GM12878 (cell line): ENCODE measurements around the gene ELMO2. TPM values are rescaled to one million over a fixed set of nuclear protein-coding genes. Genes with fewer than 3 reads are reported as not detected.

Source experiments
- CHD4 ChIP-seq: fragments of 200-600 bp; sonication (generic); IDR thresholded peaks from 2 replicates; pipeline ENCODE4 v1.6.1; 2016; ENCODE audit warnings: mild to moderate bottlenecking
- EED ChIP-seq: sonication (generic); IDR thresholded peaks from 2 replicates; pipeline ENCODE4 v1.6.1; 2016; ENCODE audit warnings: antibody characterized with exemption, low read depth
- IRF4 ChIP-seq: IDR thresholded peaks from 2 replicates; pipeline ENCODE4 v1.6.1; 2011; ENCODE audit warnings: low read depth, low read length
- JUND ChIP-seq: IDR thresholded peaks from 2 replicates; pipeline ENCODE4 v1.6.1; 2012; ENCODE audit warnings: low read depth, mild to moderate bottlenecking, low read length, improper control_type of control experiment, moderate library complexity
- KDM1A ChIP-seq: fragments of 200-600 bp; sonication (generic); IDR thresholded peaks from 2 replicates; pipeline ENCODE4 v1.6.1; 2016; ENCODE audit warnings: borderline replicate concordance
- MEF2B ChIP-seq: fragments of 450-650 bp; IDR thresholded peaks from 2 replicates; pipeline ENCODE4 v1.6.1; 2018; ENCODE audit warnings: mild to moderate bottlenecking, moderate library complexity; ENCODE audit not compliant: partially characterized antibody, poor library complexity, severe bottlenecking
- MTA2 ChIP-seq: fragments of 450-650 bp; IDR thresholded peaks from 2 replicates; pipeline ENCODE4 v1.6.1; 2016; ENCODE audit warnings: low read depth, mild to moderate bottlenecking, moderate library complexity
- PAX5 ChIP-seq: IDR thresholded peaks from 2 replicates; pipeline ENCODE4 v1.6.1; 2011; ENCODE audit warnings: low read depth, low read length, borderline replicate concordance
- PAX8 ChIP-seq: fragments of 450-650 bp; IDR thresholded peaks from 2 replicates; pipeline ENCODE4 v1.6.1; 2017; ENCODE audit warnings: mild to moderate bottlenecking, moderate library complexity
- POLR2AphosphoS5 ChIP-seq: IDR thresholded peaks from 2 replicates; pipeline ENCODE4 v1.6.1; 2011; ENCODE audit warnings: mild to moderate bottlenecking, low read length, inconsistent platforms
- RAD21 ChIP-seq: IDR thresholded peaks from 2 replicates; pipeline ENCODE4 v1.6.1; 2011; ENCODE audit warnings: mild to moderate bottlenecking, low read depth, low read length, moderate library complexity; ENCODE audit not compliant: insufficient read depth
- RAD51 ChIP-seq: fragments of 450-650 bp; IDR thresholded peaks from 2 replicates; pipeline ENCODE4 v1.6.1; 2016; ENCODE audit warnings: moderate library complexity, mild to moderate bottlenecking, inconsistent platforms
- RELA ChIP-seq: fragments of 450-650 bp; IDR thresholded peaks from 2 replicates; pipeline ENCODE4 v1.8.0; 2014; ENCODE audit warnings: borderline replicate concordance; ENCODE audit not compliant: partially characterized antibody
- RUNX3 ChIP-seq: IDR thresholded peaks from 2 replicates; pipeline ENCODE4 v1.6.1; 2012; ENCODE audit warnings: low read length, inconsistent platforms
- SMAD5 ChIP-seq: IDR thresholded peaks from 2 replicates; pipeline ENCODE4 v1.6.1; 2016; ENCODE audit warnings: antibody characterized with exemption, low read depth
- SMARCA5 ChIP-seq: fragments of 450-650 bp; IDR thresholded peaks from 2 replicates; pipeline ENCODE4 v1.6.1; 2017; ENCODE audit warnings: mild to moderate bottlenecking
- SP1 ChIP-seq: IDR thresholded peaks from one replicate; pipeline ENCODE4 v1.6.1; 2011; ENCODE audit warnings: low read depth, low read length
- SRF ChIP-seq, 2 experiments: IDR thresholded peaks; 2 replicates each; pipeline ENCODE4 v1.6.1; 2011; ENCODE audit warnings: low read depth in 2 of 2, low read length in 2 of 2, mild to moderate bottlenecking in 1 of 2, moderate library complexity in 1 of 2
- SUPT20H ChIP-seq: IDR thresholded peaks from 2 replicates; pipeline ENCODE4 v1.6.1; 2011; ENCODE audit warnings: low read depth, mild to moderate bottlenecking, low read length, moderate library complexity, borderline replicate concordance; ENCODE audit not compliant: control insufficient read depth
- TARDBP ChIP-seq: IDR thresholded peaks from 2 replicates; pipeline ENCODE4 v1.6.1; 2016; ENCODE audit warnings: borderline replicate concordance
- TCF12 ChIP-seq: IDR thresholded peaks from 2 replicates; pipeline ENCODE4 v1.6.1; 2011; ENCODE audit warnings: low read depth, mild to moderate bottlenecking, low read length
- TCF3 ChIP-seq: IDR thresholded peaks from 2 replicates; pipeline ENCODE4 v1.6.1; 2012; ENCODE audit warnings: low read depth, mild to moderate bottlenecking, low read length, borderline replicate concordance; ENCODE audit not compliant: insufficient read depth
- ZNF274 ChIP-seq: IDR thresholded peaks from one replicate; pipeline ENCODE4 v1.8.0; 2011; ENCODE audit not compliant: insufficient read length, insufficient read depth
- ZSCAN29 ChIP-seq: fragments of 450-650 bp; IDR thresholded peaks from 2 replicates; pipeline ENCODE4 v1.6.1; 2017; ENCODE audit warnings: mild to moderate bottlenecking, moderate library complexity
- polyA plus RNA-seq, 11 experiments: library from polyadenylated mRNA; depleted of rRNA in 4 of 11; unstranded in 6 of 11; stranded (reverse) in 5 of 11; fragments of >200 nt; fragmentation: Nextera tagmentation in 4 of 11; fragmentation: Illumina TruSeq in 1 of 11; extraction: Ambion mirVana in 4 of 11; extraction: Trizol in 1 of 11; gene quantifications; 1 replicate in 1 of 11; 2 replicates in 10 of 11; pipeline versions ENCODE4 v1.2.1 to v1.2.3, GENCODE V29; 2011 to 2016; ENCODE audit warnings: inconsistent platforms in 2 of 11, missing spikeins in 2 of 11, low read depth in 1 of 11
- total RNA-seq, 4 experiments: library from RNA; depleted of rRNA in 3 of 4; stranded (reverse); fragments of >200 nt in 3 of 4; fragmentation: Illumina TruSeq in 1 of 4; extraction: Trizol in 1 of 4; gene quantifications; 2 replicates each; pipeline versions ENCODE4 v1.2.1 to v1.2.3, GENCODE V29; 2013 to 2021
- TF ChIP-seq, protein P1 (sequence below): IDR thresholded peaks from 2 replicates; pipeline ENCODE4 v1.6.1; 2012; ENCODE audit warnings: mild to moderate bottlenecking, low read depth, low read length
- TF ChIP-seq, protein P2 (sequence below): fragments of 450-650 bp; conservative IDR thresholded peaks from 2 replicates; pipeline ENCODE4 v1.6.1; 2017; ENCODE audit warnings: mild to moderate bottlenecking, moderate library complexity
- TF ChIP-seq, protein P3 (sequence below): IDR thresholded peaks from 2 replicates; pipeline ENCODE4 v1.6.1; 2012; ENCODE audit warnings: low read length, inconsistent platforms

Gene ELMO2
- total and polyA plus RNA-seq, 10 of the 15 experiments (the other 5 are each of a cell fraction or from before 2014, with no cell fraction given): 14.2 to 40.2 (median 37.6) TPM

DNA sequence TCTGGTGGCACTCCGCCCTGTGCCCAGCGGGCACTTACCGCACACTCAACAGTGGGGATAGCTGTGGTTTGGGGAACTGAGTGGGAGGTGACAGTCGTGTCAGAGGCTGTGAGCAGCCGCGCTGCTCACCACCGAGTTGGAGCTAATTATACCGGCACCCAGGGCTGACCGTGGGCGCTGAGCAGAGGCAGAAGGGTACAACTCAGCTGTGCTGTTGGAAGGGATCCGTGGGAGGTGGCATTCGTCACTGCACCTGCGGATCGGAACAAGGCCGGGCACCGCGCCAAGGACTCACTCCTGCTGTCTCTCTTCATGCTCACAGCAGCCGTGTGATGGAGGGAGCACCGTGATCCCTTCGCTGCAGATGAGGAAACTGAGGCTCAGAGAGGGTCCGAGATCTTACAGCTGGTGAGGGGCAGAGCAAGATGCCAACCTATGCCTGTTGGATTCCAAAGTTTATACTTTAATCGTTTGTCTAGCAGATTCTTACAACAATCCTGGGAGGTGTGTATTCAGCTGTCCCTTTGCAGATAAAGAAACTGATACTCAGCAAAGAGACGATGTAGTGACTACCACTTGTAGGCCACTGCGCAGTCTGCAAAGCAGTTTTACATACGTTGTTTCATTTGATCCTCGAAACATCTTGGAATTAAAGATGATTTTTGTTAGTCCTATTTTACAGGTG, 713 bp upstream of the ELMO2 start (continued):
- TF ChIP-seq JUND (no peak), RELA (no peak), POLR2AphosphoS5 (no peak), IRF4 (no peak), MTA2 (peak; percentile 90), KDM1A (no peak), MEF2B (peak; percentile 69), ZSCAN29 (no peak; the same call in 1 of the 2 replicates), SP1 (no peak), ZNF274 (no peak), EED (peak; percentile 65), RAD21 (no peak), PAX5 (no peak), SMAD5 (no peak), SRF (IDR thresholded peaks at IDR 0.05; ENCODE audit: low read depth in 2 of 2, low read length in 2 of 2) (no peak), CHD4 (no peak), RAD51 (no peak), TARDBP (no peak), PAX8 (no peak), SUPT20H (no peak), SMARCA5 (no peak), RUNX3 (peak; percentile 89), TCF3 (0 out of 2 replicates have a peak, but pooled peaks have one; percentile 38), TCF12 (peak; percentile 85)
- TF ChIP-seq, protein P1, sequence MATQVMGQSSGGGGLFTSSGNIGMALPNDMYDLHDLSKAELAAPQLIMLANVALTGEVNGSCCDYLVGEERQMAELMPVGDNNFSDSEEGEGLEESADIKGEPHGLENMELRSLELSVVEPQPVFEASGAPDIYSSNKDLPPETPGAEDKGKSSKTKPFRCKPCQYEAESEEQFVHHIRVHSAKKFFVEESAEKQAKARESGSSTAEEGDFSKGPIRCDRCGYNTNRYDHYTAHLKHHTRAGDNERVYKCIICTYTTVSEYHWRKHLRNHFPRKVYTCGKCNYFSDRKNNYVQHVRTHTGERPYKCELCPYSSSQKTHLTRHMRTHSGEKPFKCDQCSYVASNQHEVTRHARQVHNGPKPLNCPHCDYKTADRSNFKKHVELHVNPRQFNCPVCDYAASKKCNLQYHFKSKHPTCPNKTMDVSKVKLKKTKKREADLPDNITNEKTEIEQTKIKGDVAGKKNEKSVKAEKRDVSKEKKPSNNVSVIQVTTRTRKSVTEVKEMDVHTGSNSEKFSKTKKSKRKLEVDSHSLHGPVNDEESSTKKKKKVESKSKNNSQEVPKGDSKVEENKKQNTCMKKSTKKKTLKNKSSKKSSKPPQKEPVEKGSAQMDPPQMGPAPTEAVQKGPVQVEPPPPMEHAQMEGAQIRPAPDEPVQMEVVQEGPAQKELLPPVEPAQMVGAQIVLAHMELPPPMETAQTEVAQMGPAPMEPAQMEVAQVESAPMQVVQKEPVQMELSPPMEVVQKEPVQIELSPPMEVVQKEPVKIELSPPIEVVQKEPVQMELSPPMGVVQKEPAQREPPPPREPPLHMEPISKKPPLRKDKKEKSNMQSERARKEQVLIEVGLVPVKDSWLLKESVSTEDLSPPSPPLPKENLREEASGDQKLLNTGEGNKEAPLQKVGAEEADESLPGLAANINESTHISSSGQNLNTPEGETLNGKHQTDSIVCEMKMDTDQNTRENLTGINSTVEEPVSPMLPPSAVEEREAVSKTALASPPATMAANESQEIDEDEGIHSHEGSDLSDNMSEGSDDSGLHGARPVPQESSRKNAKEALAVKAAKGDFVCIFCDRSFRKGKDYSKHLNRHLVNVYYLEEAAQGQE: no peak
- TF ChIP-seq, protein P2, sequence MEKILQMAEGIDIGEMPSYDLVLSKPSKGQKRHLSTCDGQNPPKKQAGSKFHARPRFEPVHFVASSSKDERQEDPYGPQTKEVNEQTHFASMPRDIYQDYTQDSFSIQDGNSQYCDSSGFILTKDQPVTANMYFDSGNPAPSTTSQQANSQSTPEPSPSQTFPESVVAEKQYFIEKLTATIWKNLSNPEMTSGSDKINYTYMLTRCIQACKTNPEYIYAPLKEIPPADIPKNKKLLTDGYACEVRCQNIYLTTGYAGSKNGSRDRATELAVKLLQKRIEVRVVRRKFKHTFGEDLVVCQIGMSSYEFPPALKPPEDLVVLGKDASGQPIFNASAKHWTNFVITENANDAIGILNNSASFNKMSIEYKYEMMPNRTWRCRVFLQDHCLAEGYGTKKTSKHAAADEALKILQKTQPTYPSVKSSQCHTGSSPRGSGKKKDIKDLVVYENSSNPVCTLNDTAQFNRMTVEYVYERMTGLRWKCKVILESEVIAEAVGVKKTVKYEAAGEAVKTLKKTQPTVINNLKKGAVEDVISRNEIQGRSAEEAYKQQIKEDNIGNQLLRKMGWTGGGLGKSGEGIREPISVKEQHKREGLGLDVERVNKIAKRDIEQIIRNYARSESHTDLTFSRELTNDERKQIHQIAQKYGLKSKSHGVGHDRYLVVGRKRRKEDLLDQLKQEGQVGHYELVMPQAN: 0 out of 2 replicates have a peak, but pooled peaks have one; percentile 58
- TF ChIP-seq, protein P3, sequence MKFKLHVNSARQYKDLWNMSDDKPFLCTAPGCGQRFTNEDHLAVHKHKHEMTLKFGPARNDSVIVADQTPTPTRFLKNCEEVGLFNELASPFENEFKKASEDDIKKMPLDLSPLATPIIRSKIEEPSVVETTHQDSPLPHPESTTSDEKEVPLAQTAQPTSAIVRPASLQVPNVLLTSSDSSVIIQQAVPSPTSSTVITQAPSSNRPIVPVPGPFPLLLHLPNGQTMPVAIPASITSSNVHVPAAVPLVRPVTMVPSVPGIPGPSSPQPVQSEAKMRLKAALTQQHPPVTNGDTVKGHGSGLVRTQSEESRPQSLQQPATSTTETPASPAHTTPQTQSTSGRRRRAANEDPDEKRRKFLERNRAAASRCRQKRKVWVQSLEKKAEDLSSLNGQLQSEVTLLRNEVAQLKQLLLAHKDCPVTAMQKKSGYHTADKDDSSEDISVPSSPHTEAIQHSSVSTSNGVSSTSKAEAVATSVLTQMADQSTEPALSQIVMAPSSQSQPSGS: no peak
